ENCODE data around the gene PKNOX1.
"Not testable (repeated sequence)": the region's sequence is repeated elsewhere in the genome, so short reads cannot be mapped to it uniquely, and the experiment has no call there.

PKNOX1 gene

GRCh38 chr21:43021191-43021590 is 46.8 kb downstream of the PKNOX1 start:
- no peak for DNase-seq

- no peak for DNase-seq
Observed at GRCh38 chr21:43021756-43022600, 47.6 kb downstream of the PKNOX1 start.

- DNase-seq, result no peak
Observed at GRCh38 chr21:43023175-43023574, 48.8 kb downstream of the PKNOX1 start.

GRCh38 chr21:43024439-43025136 is 50.2 kb downstream of the PKNOX1 start:
- DNase-seq, result no peak

DNA sequence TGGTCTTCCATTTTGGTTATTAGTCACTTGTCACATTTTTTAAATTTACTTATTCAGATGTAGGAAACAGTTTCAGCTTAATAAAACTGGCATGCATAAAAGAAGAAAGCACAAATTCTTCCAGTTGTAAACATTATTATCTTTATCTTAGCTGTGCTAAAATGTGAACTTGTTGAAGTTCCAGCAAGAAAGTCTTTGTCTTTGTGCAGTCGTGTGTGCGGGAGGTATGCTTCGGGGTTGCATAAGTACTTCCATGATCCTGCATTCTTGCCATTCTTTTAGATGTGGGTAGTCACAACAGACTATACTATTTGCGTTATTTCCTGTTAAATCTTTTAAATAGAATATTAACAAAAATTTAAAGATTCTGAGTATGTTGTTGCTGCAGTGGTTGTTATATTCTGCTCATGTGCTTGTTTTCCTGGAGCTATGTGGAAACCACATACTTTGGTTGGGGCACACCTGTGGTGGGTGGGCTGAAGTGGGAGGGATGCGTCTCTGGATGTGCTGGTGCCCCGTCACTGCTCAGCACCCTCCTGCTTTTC is 51.3 kb downstream of the PKNOX1 start:
- DNase-seq, result no peak

- DNase-seq, result no peak
Observed at GRCh38 chr21:43027846-43028731, 53.7 kb downstream of the PKNOX1 start.

- DNase-seq, result no peak
Observed at GRCh38 chr21:43029785-43030184, 55.4 kb downstream of the PKNOX1 start.

- DNase-seq, result no peak
Observed at GRCh38 chr21:43031121-43031619, 56.8 kb downstream of the PKNOX1 start.

- DNase-seq, result no peak
Observed at GRCh38 chr21:43034101-43034500, 59.7 kb downstream of the PKNOX1 start.

DNA sequence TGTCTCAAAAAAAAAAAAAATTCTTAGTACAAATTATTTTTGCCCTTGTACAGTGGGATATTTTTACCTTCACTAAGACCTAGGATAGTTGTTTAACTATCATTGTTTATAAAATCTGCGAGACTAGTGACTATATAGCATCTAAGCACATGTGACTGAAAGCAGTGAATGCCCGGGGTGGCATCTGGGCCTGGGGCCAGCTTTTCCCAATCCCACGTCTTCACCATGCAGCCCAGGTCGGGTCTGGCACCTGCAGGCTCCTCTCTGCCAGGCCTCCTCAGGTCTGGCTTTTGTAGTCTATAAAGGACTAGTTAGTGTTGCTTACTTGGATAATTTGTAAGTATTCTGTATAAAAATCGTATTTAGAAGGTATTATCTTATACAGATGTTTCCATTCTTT is 60.5 kb downstream of the PKNOX1 start:
- no peak for DNase-seq

DNA sequence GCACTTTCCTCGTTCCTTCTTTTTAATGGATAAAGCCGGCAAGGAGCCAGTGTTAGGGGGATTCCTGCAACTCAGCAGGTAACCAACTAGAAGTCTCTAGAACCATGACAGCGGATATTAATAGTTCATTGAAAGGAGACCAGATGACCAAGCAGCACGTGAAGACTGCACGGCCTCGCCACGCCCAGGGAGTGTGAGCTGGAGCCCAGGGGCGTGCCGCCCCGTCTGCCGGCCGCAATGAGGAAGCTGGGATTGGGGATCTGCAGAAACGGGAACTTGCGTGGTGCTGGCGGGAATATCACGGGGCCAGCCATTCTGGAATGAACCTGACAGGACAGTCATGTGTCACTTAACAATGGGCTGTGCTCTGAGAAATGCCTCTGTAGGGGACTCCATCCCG is 62.5 kb downstream of the PKNOX1 start:
- DNase-seq, result not testable (repeated sequence)

GRCh38 chr21:43037918-43038658 is 63.7 kb downstream of the PKNOX1 start:
- not testable (repeated sequence) for DNase-seq

DNA sequence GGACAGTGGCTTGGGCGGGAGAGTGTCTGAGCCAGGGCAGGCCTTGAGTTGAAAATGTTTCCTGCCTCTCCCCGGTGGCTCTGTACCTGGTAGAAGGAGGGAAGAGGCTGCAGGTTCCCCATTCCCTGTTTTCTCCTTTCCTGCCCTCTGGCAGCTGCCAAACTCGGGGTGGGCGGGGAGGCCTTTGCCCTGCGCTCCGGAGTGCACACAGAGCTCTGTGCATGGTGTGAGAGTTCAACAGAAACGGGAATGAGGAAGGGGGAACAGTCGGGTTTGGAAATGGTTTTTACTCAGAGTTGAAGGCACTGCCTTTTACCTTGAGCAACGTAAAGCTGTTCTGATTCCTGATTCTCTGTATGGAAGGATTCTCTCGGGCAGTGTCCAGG is 64.3 kb downstream of the PKNOX1 start:
- not testable (repeated sequence) for DNase-seq

DNA sequence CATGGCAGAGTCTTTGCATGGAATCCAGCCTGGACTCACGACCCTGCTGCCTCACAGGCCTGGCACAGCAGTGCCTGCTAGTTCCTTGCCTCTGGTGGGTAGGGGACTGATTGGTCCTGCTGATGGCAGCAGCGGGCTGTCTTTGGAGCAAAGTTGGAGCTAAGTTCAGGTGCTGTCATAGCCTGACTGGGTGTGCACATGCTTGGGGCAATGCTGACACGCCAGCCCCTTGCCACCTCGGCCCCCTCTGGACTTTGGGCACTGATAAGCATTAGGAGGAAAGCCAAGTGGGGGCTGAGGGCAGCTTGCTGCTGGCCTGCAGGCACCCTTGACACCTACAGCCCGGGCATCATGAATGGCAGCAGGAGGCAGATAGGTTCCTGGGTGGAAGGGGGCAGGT is 67.8 kb downstream of the PKNOX1 start:
- DNase-seq, result not testable (repeated sequence)

DNA sequence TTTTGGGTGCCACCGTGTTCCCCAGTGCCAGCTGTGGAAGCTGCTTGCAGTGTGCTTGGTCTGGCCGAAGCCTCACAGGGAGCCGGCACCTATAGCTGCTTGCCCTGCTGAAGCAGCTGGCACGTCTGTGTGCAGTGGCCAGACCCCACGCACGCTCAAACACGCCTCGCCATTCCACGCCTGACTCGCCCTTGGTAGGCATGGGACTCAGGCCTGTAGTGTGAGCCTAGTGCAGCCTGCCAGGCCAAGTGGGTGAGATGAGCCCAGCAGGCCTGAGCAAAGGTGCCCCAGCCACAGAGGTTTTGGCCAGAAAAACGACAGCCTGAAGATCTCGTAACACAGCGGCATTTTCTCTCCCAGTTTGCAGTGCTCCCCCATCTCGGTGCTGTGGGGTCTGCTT is 68.9 kb downstream of the PKNOX1 start:
- DNase-seq, result not testable (repeated sequence)

- not testable (repeated sequence) for DNase-seq
Observed at GRCh38 chr21:43044547-43044946, 70.2 kb downstream of the PKNOX1 start.

DNA sequence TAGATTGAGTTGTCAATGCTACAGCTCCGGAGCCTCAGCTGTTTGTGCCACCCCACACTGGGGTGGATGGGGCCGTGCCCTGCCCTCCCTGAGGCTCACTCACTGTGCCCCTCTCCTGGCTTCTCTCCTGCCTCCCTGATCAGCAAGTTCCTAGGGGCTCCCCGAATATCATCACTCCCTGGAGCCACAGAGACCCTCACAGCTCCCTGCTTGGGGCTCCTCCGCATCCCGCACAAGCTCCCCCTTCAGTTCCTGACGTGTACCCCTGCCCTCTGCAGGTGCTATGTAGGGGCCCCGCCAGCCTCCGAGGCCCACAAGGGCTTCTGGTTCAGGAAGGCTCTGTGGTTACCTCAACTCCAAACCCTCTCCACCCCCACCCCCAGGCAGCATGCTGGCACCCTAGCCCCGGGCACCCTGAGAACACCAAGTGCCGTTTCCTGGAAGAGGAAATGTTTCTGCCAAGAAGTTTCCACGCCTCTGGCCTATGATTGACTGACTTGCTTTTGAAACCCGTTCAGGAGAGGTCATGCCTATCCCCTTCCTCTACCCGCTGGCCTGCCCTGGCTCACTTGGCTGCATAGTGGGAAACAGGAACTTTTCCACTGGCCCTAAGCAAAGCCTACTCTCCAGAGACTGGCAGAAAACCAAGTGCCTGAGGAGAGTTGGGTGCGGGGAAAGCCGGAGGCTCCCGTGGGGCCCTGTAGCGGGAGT is 71.0 kb downstream of the PKNOX1 start:
- not testable (repeated sequence) for DNase-seq

GRCh38 chr21:43045876-43046821 is 71.8 kb downstream of the PKNOX1 start:
- DNase-seq, result peak in 1 of 2 experiments; percentile 11

DNA sequence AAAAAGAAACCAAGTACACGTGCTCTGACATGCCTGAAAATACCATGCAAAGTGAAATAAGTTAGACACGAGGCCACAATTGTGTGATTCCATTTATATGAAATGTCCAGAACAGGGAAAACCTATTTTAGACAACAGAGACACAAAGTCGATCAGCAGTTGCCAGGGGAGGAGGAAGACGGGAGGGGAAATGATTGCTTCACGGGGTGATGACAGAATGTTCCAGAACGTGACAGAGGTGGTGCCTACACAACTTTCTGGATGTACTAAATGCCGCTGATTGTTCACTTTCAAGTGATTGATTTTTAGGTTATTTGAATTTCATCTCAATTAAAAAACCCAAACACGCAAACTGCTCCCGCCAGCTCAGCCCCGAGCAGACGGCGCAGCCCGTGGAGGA is 78.8 kb downstream of the PKNOX1 start:
- DNase-seq, result not testable (repeated sequence)

All from NCI-H2081 (cell line).